ENCODE data around the gene ROBO4. TPM values are rescaled to one million over a fixed set of nuclear protein-coding genes. Genes with fewer than 3 reads are reported as not detected.

Gene ROBO4
- total and polyA plus RNA-seq, 11 donors: 16.3 to 63.5 (median 21.8) TPM

DNA sequence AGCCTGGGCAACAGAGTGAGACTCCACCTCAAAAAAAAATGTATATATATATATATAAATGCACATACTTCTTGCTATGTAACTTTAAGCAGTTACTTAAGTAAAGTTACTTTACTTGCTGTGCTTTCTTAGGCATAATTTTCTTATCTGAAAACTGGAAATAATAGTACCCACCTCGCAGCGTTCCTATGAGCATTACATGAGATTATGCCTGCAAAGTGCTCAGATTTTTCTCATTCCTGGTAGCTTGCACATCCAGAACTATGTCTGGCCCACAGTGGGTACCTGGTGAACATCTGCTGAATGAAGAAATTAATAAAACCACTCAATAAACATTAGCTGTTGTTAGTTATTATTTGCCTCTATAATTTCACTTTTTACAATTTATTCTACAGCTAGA, 38.5 kb downstream of the ROBO4 start:
- H3K9me3 ChIP-seq: no peaks in the 10 kb centered on the region
- intact Hi-C loops (cut with DNase I): no loop called here
- ATAC-seq (no peak), DNase-seq (no peak)
- H3K27me3 ChIP-seq: peaks cover 4 to 83% (median 39%) of the 10 kb centered on the region in 9 donors
- 77 to 94% (median 85%) methylated on average over 2 of the region's 2 CpGs for WGBS, 4 donors
- H3K36me3 ChIP-seq: no peaks in the 10 kb centered on the region
- H3K27ac ChIP-seq: no peak overlapping the region
- H3K4me3 ChIP-seq: no peak overlapping the region
- H3K4me1 ChIP-seq: peaks cover 0 to 11% (median 8%) of the 10 kb centered on the region in 12 donors
- no peak for TF ChIP-seq POLR2A (IDR thresholded peaks at IDR 0.05)
- no peak for TF ChIP-seq CTCF (IDR thresholded peaks at IDR 0.05)

DNA sequence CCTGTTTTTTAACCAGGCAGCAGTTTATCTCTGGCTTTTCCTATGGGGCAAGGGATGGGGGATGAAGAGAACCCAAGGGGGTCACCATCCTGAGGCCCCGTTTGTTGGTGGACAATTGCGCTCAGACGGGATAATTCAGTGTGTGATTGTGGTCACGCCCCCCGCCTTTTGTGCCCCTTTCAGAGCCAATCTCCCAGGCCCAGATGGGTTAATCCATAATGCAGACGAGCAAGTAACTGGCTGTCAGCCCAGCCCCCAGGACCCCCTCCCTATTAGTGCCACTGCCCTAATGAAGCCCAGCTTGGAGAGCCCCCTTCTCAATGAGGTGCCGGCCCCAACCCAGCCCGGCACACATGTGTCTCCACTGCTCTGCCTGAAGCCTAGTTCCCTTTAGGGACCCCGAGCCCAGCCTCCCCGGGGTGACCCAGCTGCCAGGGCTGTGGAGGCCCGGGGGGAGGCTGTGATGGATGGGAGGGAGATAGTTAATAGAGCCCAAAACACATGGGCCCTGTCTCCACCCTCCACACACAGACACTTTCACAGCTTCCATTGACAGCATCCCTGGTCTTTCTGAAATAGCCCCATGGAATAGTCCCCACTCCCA, 51.5 kb downstream of the ROBO4 start:
- intact Hi-C loops (cut with DNase I): no loop called here
- no peak for TF ChIP-seq POLR2A (IDR thresholded peaks at IDR 0.05)
- TF ChIP-seq CTCF (IDR thresholded peaks at IDR 0.05): no peak
- ATAC-seq (no peak), DNase-seq (no peak)
- peaks cover 35 to 100% (median 70%) of the 10 kb centered on the region in 9 donors for H3K27me3 ChIP-seq
- no peaks in the 10 kb centered on the region for H3K9me3 ChIP-seq
- H3K4me3 ChIP-seq: no peak overlapping the region
- H3K27ac ChIP-seq: no peak overlapping the region
- H3K36me3 ChIP-seq: no peaks in the 10 kb centered on the region
- H3K4me1 ChIP-seq: peaks cover 0 to 8% (median 5%) of the 10 kb centered on the region in 12 donors
- 10 to 17% (median 13%) methylated on average over 8 to 11 of the region's 11 CpGs for WGBS, 4 donors

DNA sequence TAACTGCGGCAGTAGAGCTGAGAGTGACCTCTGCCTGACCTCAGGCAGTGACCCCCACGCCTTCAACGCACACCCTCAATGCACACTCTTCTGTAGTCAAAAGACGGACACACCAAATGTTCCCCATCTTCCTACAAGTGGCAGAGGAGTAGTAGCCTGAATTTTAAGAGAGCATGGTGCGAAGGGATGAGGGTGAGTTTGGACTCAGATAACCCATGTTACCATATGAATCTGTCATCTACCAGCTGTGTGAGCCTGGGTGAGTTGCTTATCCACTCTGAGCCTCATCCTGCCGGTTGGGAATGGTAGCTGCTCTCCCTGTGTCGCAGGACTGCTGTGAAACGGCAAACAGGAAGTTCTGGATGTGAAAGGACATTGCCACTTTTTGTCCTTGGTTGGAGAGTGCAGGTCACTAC, 53.0 kb downstream of the ROBO4 start:
- intact Hi-C loops (cut with DNase I): no loop called here
- WGBS, 4 donors: 13 to 21% (median 16%) methylated on average over 6 to 8 of the region's 8 CpGs
- DNase-seq (no peak), ATAC-seq (no peak)
- Histone ChIP-seq H3K4me3 (no peak overlapping the region), H3K4me1 (peaks cover under 1 to 13% (median 8%) of the 10 kb centered on the region in 12 donors), H3K9me3 (no peaks in the 10 kb centered on the region), H3K36me3 (no peaks in the 10 kb centered on the region), H3K27me3 (peaks cover 38 to 100% (median 85%) of the 10 kb centered on the region in 9 donors), H3K27ac (no peak overlapping the region)
- no peak for TF ChIP-seq POLR2A (IDR thresholded peaks at IDR 0.05)
- TF ChIP-seq CTCF (IDR thresholded peaks at IDR 0.05): no peak

- TF ChIP-seq CTCF (IDR thresholded peaks at IDR 0.05): no peak
- TF ChIP-seq POLR2A (IDR thresholded peaks at IDR 0.05): no peak
- Histone ChIP-seq H3K4me1 (peaks cover 6 to 21% (median 16%) of the 10 kb centered on the region in 12 donors), H3K27me3 (peaks cover 46 to 100% (median 91%) of the 10 kb centered on the region in 9 donors), H3K27ac (no peak overlapping the region), H3K36me3 (no peaks in the 10 kb centered on the region), H3K9me3 (no peaks in the 10 kb centered on the region), H3K4me3 (no peak overlapping the region)
- 8 to 15% (median 13%) methylated on average over 8 of the region's 8 CpGs for WGBS, 4 donors
- intact Hi-C loops (cut with DNase I): no loop called here
- ATAC-seq (no peak), DNase-seq (no peak)
Measured at GRCh38 chr11:124843616-124843910, 54.1 kb downstream of the ROBO4 start.
